Neural progenitor cell (in vitro differentiated cells): Measurements from ENCODE around the gene TANK. TPM values are rescaled to one million over a fixed set of nuclear protein-coding genes. Genes with fewer than 3 reads are reported as not detected.

Experiments
- DNase-seq: peaks from one replicate; pipeline ENCODE4 v3.0.0-alpha.2; 2016; ENCODE audit warnings: low spot score
- H2AFZ ChIP-seq: fragments of 200-600 bp; sonication (generic); replicated peaks from 2 replicates; pipeline ENCODE4 v1.6.1; 2016; ENCODE audit warnings: antibody characterized with exemption
- H3F3A ChIP-seq: fragments of 200-600 bp; sonication (generic); 2 replicates; pipeline ENCODE4 v1.6.1; 2016; ENCODE audit warnings: antibody characterized with exemption, low read depth
- H3K27ac ChIP-seq: fragments of 200-600 bp; sonication (generic); 2 replicates; pipeline ENCODE4 v1.5.1; 2016; ENCODE audit warnings: mild to moderate bottlenecking
- H3K27me3 ChIP-seq: fragments of 200-600 bp; sonication (generic); 2 replicates; pipeline ENCODE4 v1.6.1; 2016; ENCODE audit warnings: mild to moderate bottlenecking, moderate library complexity
- H3K36me3 ChIP-seq: fragments of 200-600 bp; sonication (generic); 2 replicates; pipeline ENCODE4 v1.5.1; 2016
- H3K4me1 ChIP-seq: fragments of 200-600 bp; sonication (generic); 2 replicates; pipeline ENCODE4 v1.6.1; 2016; ENCODE audit warnings: mixed run types
- H3K4me2 ChIP-seq: fragments of 200-600 bp; sonication (generic); 2 replicates; pipeline ENCODE4 v1.6.1; 2016
- H3K4me3 ChIP-seq: fragments of 200-600 bp; sonication (generic); 2 replicates; pipeline ENCODE4 v1.5.1; 2016
- H3K79me2 ChIP-seq: fragments of 200-600 bp; sonication (generic); 2 replicates; pipeline ENCODE4 v1.6.1; 2016; ENCODE audit warnings: low read depth
- H3K9ac ChIP-seq: fragments of 200-600 bp; sonication (generic); 2 replicates; pipeline ENCODE4 v1.6.1; 2016
- H3K9me3 ChIP-seq: fragments of 200-600 bp; sonication (generic); 2 replicates; pipeline ENCODE4 v1.5.1; 2016; ENCODE audit warnings: low read depth
- H4K20me1 ChIP-seq: fragments of 200-600 bp; sonication (generic); 2 replicates; pipeline ENCODE4 v1.6.1; 2016; ENCODE audit warnings: low read depth
- H3K27ac Mint-ChIP-seq: 3 replicates; pipeline ENCODE4 v1.8.0; 2021; ENCODE audit warnings: mixed read lengths
- H3K27me3 Mint-ChIP-seq: 2 replicates; pipeline ENCODE4 v1.8.0; 2022; ENCODE audit warnings: low read depth, mild to moderate bottlenecking, inconsistent platforms, moderate library complexity, mixed read lengths; ENCODE audit not compliant: insufficient read depth
- H3K36me3 Mint-ChIP-seq: 3 replicates; pipeline ENCODE4 v1.8.0; 2021; ENCODE audit warnings: mixed read lengths
- H3K4me1 Mint-ChIP-seq: 3 replicates; pipeline ENCODE4 v1.8.0; 2021; ENCODE audit warnings: mixed read lengths
- H3K4me3 Mint-ChIP-seq: 3 replicates; pipeline ENCODE4 v1.8.0; 2021; ENCODE audit warnings: mild to moderate bottlenecking, moderate library complexity, mixed read lengths
- H3K9me3 Mint-ChIP-seq: 3 replicates; pipeline ENCODE4 v1.8.0; 2020; ENCODE audit warnings: mixed read lengths
- EZH2 ChIP-seq: fragments of 200-600 bp; sonication (generic); IDR thresholded peaks from 2 replicates; pipeline ENCODE4 v1.6.1; 2017; ENCODE audit warnings: antibody characterized with exemption, mild to moderate bottlenecking, moderate library complexity
- EZH2phosphoT487 ChIP-seq: fragments of 200-600 bp; sonication (generic); IDR thresholded peaks from 2 replicates; pipeline ENCODE4 v1.6.1; 2017; ENCODE audit warnings: antibody characterized with exemption
- total RNA-seq: library from RNA; depleted of rRNA; stranded (reverse); fragments of >200 nt; gene quantifications from 2 replicates; pipeline ENCODE4 v1.2.3, GENCODE V29; 2015; ENCODE audit warnings: low replicate concordance
- TF ChIP-seq, protein P1 (sequence below): fragments of 200-600 bp; sonication (generic); IDR thresholded peaks from 2 replicates; pipeline ENCODE4 v1.5.1; 2017; ENCODE audit warnings: antibody characterized with exemption, mild to moderate bottlenecking

The TANK gene
- total RNA-seq, 1 donor from 2014 or later: 43.5 TPM

DNA sequence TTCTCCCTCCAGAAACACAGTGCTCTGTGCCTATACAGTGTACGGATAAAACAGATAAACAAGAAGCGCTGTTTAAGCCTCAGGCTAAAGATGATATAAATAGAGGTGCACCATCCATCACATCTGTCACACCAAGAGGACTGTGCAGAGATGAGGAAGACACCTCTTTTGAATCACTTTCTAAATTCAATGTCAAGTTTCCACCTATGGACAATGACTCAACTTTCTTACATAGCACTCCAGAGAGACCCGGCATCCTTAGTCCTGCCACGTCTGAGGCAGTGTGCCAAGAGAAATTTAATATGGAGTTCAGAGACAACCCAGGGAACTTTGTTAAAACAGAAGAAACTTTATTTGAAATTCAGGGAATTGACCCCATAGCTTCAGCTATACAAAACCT lies 70.7 kb downstream of the TANK start:
- H3K4me3 ChIP-seq: no peak overlapping the region
- no peaks in the 10 kb centered on the region for H3F3A ChIP-seq
- no peak overlapping the region for H3K9ac ChIP-seq
- Mint-ChIP-seq H3K27ac (no peak overlapping the region), H3K36me3 (peaks cover 9% of the 10 kb centered on the region), H3K4me3 (no peak overlapping the region), H3K9me3 (no peaks in the 10 kb centered on the region), H3K27me3 (no peaks in the 10 kb centered on the region), H3K4me1 (no peaks in the 10 kb centered on the region)
- H4K20me1 ChIP-seq: no peaks in the 10 kb centered on the region
- DNase-seq: no peak
- no peak overlapping the region for H3K4me2 ChIP-seq
- H3K36me3 ChIP-seq: no peaks in the 10 kb centered on the region
- TF ChIP-seq EZH2 (no peak), EZH2phosphoT487 (no peak)
- TF ChIP-seq, protein P1, sequence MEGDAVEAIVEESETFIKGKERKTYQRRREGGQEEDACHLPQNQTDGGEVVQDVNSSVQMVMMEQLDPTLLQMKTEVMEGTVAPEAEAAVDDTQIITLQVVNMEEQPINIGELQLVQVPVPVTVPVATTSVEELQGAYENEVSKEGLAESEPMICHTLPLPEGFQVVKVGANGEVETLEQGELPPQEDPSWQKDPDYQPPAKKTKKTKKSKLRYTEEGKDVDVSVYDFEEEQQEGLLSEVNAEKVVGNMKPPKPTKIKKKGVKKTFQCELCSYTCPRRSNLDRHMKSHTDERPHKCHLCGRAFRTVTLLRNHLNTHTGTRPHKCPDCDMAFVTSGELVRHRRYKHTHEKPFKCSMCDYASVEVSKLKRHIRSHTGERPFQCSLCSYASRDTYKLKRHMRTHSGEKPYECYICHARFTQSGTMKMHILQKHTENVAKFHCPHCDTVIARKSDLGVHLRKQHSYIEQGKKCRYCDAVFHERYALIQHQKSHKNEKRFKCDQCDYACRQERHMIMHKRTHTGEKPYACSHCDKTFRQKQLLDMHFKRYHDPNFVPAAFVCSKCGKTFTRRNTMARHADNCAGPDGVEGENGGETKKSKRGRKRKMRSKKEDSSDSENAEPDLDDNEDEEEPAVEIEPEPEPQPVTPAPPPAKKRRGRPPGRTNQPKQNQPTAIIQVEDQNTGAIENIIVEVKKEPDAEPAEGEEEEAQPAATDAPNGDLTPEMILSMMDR: no peak
- no peak overlapping the region for H3K27ac ChIP-seq
- no peaks in the 10 kb centered on the region for H3K4me1 ChIP-seq
- H2AFZ ChIP-seq: no peak overlapping the region
- H3K79me2 ChIP-seq: no peaks in the 10 kb centered on the region
- peaks cover 4% of the 10 kb centered on the region for H3K27me3 ChIP-seq
- no peaks in the 10 kb centered on the region for H3K9me3 ChIP-seq

DNA sequence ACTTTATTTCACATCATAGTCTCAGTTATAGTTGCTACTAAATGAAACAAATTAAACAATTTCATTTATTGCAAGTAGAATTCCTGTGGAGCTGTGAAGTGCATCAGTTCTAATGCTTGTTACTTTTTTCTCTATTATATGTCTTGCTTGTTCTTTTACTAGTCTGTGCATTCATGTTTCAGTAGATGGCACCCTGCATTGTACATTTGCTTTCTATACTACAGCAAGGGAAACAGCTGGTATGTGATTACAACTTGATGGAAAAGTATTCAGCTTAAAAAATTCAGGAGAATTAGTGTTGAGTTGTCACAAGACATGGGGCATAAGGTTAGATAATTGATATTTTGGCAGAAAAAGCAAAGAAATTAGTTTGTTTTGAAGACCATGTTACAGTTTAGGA lies 72.3 kb downstream of the TANK start:
- no peaks in the 10 kb centered on the region for H3K36me3 ChIP-seq
- H3K4me2 ChIP-seq: no peak overlapping the region
- H3F3A ChIP-seq: peaks cover 14% of the 10 kb centered on the region
- no peaks in the 10 kb centered on the region for H4K20me1 ChIP-seq
- H3K79me2 ChIP-seq: no peaks in the 10 kb centered on the region
- no peak overlapping the region for H3K9ac ChIP-seq
- no peak overlapping the region for H3K4me3 Mint-ChIP-seq
- no peaks in the 10 kb centered on the region for H3K27me3 Mint-ChIP-seq
- no peak overlapping the region for H3K27ac ChIP-seq
- DNase-seq: no peak
- H3K27ac Mint-ChIP-seq: no peak overlapping the region
- no peak overlapping the region for H2AFZ ChIP-seq
- TF ChIP-seq, protein P1: no peak
- TF ChIP-seq EZH2: no peak
- no peak for TF ChIP-seq EZH2phosphoT487
- H3K27me3 ChIP-seq: peaks cover 21% of the 10 kb centered on the region
- no peaks in the 10 kb centered on the region for H3K9me3 Mint-ChIP-seq
- peaks cover 6% of the 10 kb centered on the region for H3K4me1 ChIP-seq
- peaks cover 8% of the 10 kb centered on the region for H3K36me3 Mint-ChIP-seq
- H3K4me1 Mint-ChIP-seq: peaks cover 12% of the 10 kb centered on the region
- H3K4me3 ChIP-seq: no peak overlapping the region
- no peaks in the 10 kb centered on the region for H3K9me3 ChIP-seq

DNA sequence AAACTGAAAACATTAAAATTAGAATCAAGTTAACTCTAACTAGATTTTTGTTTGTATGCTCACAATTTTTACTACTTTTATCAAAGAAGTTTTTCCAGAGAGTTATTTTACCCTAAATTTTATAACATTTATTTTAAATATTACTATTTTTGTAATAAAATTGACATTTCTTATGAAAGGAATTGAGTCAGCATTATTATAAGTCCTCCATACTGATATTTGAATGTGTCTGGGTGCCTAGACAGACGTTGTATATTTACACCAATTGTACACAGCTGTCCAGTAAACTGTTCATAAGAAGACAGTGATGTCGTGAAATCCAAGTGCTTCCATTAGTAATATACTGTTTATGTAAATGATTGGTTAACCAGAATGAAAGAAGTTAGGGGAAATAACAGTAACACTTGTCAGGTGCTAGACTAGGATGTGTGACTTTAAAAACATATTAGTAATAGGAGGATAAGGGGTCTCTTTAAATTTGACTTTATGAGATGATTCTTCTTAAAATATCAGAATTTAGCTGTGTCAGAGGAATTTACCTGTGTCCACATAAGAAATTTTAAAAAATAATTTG lies 73.7 kb downstream of the TANK start:
- Mint-ChIP-seq H3K4me1 (peaks cover 20% of the 10 kb centered on the region), H3K9me3 (no peaks in the 10 kb centered on the region), H3K36me3 (peaks cover under 1% of the 10 kb centered on the region), H3K4me3 (no peak overlapping the region), H3K27me3 (no peaks in the 10 kb centered on the region), H3K27ac (no peak overlapping the region)
- Histone ChIP-seq H3K9me3 (no peaks in the 10 kb centered on the region), H3K9ac (no peak overlapping the region), H3K4me1 (peaks cover 11% of the 10 kb centered on the region), H2AFZ (no peak overlapping the region), H4K20me1 (no peaks in the 10 kb centered on the region), H3K79me2 (no peaks in the 10 kb centered on the region), H3F3A (peaks cover 26% of the 10 kb centered on the region), H3K4me3 (no peak overlapping the region), H3K4me2 (no peak overlapping the region), H3K27ac (no peak overlapping the region), H3K27me3 (peaks cover 30% of the 10 kb centered on the region), H3K36me3 (no peaks in the 10 kb centered on the region)
- no peak for DNase-seq
- TF ChIP-seq, protein P1: no peak
- no peak for TF ChIP-seq EZH2phosphoT487
- TF ChIP-seq EZH2: no peak
